GM19043 (cell line): Measurements from ENCODE around the gene TMEM54.
"Not testable (repeated sequence)": the region's sequence is repeated elsewhere in the genome, so short reads cannot be mapped to it uniquely, and the experiment has no call there.

Experiments used
- ATAC-seq: cut with Tn5 transposase; IDR thresholded peaks from one replicate; pipeline ENCODE4 v1.9.1; 2021; ENCODE audit warnings: low read depth; ENCODE audit not compliant: unreplicated experiment

TMEM54 gene

DNA sequence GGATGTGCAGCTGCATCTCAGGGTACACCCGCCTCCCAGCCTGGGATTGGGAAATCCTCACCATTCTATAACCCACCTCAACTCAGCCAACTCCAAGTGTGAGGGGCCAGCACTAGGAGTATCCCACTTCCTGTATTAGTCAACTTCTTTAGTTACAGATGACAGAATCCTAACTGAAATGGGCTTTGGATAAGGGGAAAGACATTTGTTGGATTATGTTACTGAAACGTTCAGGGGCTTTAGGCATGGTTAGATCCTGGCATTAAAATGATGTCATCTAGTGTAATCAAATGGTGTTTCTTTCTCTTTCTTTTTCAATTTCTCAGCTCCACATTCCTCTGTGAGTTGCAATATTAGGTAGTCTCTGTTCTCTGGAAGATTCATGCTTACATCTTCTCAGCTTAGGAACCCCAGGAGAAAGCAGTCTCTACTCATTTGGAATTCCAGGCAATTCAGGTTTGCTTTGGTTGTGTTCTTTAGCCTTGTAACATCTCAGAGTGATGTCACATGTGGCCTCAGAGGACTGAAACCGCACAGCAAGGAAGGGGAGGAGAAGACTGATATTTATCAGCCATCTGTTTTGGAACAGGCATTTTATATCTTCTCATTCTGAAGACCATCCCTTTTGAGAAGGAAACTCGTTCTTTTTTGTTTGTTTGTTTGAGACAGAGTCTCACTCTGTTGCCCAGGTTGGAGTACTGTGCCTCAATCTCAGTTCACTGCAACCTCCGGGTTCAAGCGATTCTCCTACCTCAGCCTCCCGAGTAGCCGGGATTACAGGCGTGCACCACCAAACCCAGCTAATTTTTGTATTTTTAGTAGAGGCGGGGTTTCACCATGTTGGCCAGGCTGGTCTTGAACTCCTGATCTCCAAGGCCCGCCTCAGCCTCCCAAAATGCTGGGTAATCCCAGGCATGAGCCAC, 18.9 kb upstream of the TMEM54 start:
- ATAC-seq: no peak

- no peak for ATAC-seq
Measured at GRCh38 chr1:32918179-32918578, 17.0 kb upstream of the TMEM54 start.

- ATAC-seq: no peak
Measured at GRCh38 chr1:32917521-32917920, 16.3 kb upstream of the TMEM54 start.

DNA sequence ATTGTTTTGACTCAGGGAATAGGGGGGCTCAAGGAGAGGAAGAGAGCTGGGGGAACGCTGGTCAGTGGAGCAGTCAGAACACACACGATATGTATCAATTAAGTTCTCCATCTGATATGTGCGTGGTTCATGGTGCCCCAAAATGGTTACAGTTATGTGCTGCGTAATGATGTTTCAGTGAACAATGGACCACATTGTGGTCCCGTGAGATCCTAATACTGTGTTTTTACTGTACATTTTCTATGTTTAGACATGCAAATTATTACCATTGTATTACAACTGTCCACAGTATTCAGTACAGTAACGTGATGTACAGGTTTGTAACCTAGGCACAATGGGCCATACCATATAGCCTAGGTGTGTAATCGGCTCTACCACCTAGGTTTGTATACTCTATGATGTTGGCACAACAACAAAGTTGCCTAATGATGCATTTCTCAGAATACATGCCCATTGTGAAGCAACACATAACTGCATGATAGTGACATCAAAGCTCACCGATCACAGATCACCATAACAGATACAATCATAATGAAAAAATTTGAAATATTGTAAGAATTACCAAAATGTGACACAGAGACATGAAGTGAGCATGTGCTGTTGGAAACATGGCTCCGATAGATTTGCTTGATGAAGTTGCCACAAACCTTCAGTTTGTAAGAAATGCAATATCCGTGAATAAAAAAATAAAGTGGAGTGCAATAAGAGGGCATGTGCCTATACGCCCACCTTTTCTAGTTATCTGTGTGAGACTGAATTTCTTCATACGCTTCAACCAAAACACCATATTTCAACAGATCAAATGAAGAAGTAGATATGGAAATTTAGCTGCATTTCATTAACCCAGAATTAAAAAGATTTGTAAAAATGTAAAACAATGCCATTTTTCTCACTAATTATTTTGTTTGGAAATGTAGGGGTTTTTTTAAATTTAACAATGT, 14.8 kb upstream of the TMEM54 start:
- no peak for ATAC-seq

- no peak for ATAC-seq
Measured at GRCh38 chr1:32910319-32910718, 9.1 kb upstream of the TMEM54 start.

- no peak for ATAC-seq
Measured at GRCh38 chr1:32907435-32907834, 6.2 kb upstream of the TMEM54 start.

DNA sequence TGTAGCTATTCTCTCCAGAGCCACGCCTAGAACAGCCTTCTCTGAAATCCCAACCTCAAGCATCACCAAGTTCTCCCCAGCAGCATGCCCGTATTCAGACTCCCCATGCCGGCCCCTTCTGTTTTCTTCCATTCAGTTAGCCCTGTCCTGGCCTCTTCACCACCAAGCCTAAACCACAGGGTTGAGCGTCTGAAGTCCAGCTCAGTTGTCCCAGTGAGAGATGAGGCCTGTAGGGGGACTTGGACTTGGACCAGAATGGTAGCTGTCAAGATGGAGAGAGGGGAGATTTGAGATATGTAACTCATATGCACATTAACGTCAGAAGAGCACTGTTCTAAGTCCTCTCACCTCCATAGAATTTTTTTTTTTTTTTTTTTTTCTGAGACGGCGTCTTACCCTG, 5.5 kb upstream of the TMEM54 start:
- ATAC-seq: no peak

- not testable (repeated sequence) for ATAC-seq
Measured at GRCh38 chr1:32905588-32905987, 4.4 kb upstream of the TMEM54 start.

- no peak for ATAC-seq
Measured at GRCh38 chr1:32904797-32905196, 3.6 kb upstream of the TMEM54 start.

- ATAC-seq: no peak
Measured at GRCh38 chr1:32903991-32904785, 3.0 kb upstream of the TMEM54 start.

DNA sequence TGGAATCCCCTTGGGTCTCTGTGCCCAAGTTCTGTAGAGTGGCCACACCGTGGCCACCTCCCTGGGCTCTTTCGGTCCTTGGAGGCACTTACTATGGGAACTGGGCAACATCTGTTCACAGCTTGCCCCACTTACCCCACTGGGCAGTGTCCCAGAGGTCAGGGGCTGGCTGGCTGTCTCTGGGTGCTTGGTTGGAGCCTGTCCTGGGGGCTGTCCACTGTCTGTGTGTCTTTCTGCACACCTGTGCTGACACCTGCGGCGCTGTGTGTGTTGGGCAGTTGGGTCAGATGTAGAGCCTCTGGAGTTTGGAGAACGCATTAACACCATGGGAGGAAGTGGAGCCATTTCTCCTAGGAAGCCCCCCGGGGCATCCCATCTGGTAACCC, 1.3 kb upstream of the TMEM54 start:
- ATAC-seq: no peak

- no peak for ATAC-seq
Measured at GRCh38 chr1:32901823-32902534, 790 bp upstream of the TMEM54 start.

- no peak for ATAC-seq
Measured at GRCh38 chr1:32900371-32900955, 726 bp downstream of the TMEM54 start.

- ATAC-seq: no peak
Measured at GRCh38 chr1:32899586-32900296, 1.4 kb downstream of the TMEM54 start.

- no peak for ATAC-seq
Measured at GRCh38 chr1:32898958-32899357, 2.2 kb downstream of the TMEM54 start.

DNA sequence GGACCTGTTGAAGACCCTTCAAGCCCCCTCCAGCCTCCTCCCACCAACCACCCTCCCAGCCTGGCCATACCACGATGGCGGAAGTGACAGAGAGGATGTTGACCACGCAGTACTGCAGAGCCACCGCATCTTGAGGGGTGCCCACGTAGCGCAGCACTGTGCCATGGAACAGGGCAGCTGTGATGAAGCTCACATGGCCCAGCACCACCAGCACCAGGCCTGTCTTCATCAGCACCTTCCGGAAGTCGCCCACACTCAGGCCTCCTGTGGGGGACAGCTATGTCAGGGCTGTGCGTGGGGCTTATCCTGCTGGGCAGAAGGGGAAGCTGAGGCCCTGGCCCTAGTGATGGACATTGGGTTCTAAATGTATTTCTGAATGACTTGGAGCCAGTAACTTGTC, 3.1 kb downstream of the TMEM54 start:
- ATAC-seq: no peak

DNA sequence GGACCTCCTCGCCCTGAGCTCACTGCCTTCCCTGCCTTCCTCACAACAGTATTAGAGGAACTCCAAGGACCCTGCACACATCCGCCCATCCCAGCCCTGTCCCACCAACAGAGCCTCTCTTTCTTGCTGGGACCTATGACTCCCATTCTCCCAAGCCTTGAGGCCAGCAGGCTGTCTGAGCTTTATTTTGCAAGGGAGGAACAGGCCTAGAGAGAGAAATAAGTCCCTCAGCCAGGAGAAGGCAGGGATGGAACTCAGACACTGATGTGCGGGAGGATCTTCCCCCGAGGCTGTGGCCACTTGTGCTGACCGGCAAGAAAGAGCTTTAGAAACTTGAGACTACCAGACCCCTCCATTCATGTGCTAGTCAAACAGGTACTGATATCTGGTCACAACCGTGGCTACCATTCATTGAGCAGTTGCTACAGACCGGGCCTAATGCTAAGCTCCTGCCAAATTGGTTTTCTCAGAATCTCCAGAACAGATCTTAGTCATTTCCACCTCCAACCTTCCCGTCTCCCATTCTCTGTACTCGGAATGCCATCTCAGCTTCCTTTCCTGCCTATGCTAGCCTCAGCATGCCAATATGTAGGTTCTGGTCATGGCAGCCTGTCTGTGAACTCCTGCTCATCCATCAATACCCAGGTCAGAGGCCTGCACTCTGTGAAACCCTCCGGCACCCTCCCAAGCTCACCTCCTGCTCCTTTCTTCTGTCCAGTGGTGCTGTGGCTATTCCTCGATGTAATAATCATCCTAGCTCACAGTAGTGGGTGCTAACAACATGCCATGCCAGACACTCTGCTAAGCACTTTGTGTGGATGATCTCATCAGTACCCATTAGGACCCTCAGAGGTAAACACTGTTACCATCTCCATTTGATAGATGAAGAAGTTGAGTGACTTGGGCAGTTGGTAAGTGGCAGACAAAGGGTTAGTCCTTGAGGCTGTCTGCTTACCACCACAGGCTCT, 3.8 kb downstream of the TMEM54 start:
- ATAC-seq: no peak

DNA sequence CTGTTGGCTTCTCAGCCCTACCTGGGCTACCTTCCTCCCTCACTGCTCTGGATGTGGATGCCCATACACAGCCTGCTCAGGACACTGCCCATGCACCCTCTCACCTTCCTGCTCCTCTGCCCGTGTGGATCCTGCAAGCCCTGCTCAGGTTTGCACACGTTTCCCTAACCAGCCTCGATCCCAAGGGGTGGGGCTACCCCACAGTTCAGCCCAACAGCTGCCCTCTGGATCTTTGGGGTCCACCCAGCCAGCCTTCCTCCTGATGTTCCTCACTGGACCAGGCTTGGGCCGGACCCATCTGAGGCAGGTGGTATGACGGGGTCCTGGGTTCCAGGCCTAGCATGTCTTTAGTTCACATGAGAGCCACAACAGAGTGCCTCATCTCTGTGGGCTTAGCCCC, 4.7 kb downstream of the TMEM54 start:
- no peak for ATAC-seq
